ENCODE results near the gene ZNF214.

The ZNF214 gene

DNA sequence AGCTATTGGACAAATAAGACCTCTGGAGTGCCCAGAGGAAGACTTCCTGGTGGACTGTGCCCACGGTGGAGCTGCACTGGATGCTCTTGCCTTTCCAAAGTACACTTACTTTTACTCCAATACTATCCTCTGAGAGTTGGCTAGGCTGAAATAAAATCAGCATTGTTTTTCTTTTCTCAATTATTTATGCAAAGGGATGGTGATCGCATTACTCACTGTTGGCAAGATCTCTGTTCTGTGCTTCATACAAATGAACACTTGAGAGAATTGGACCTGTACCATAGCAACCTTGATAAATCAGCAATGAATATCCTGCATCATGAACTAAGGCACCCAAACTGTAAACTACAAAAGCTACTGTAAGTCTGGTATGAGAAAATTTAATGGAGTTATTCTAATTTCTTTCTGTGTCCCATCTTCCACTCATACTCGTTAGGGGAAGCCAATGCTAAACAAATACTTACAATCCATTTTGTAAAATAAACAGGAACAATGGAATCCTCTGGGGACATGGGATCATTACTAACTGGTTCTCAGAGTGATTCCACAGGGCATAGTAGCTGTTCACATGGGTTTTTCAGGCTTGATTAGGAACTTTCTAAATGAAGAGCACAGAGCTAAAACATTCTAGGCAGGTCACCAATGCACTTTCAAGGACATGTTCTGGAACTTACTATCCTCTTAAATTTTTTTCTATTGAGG lies 26.5 kb upstream of the ZNF214 start:
- DNase-seq (ENCODE audit: low read depth): no peak
- TF ChIP-seq, protein P1, sequence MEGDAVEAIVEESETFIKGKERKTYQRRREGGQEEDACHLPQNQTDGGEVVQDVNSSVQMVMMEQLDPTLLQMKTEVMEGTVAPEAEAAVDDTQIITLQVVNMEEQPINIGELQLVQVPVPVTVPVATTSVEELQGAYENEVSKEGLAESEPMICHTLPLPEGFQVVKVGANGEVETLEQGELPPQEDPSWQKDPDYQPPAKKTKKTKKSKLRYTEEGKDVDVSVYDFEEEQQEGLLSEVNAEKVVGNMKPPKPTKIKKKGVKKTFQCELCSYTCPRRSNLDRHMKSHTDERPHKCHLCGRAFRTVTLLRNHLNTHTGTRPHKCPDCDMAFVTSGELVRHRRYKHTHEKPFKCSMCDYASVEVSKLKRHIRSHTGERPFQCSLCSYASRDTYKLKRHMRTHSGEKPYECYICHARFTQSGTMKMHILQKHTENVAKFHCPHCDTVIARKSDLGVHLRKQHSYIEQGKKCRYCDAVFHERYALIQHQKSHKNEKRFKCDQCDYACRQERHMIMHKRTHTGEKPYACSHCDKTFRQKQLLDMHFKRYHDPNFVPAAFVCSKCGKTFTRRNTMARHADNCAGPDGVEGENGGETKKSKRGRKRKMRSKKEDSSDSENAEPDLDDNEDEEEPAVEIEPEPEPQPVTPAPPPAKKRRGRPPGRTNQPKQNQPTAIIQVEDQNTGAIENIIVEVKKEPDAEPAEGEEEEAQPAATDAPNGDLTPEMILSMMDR (IDR thresholded peaks at IDR 0.05; ENCODE audit: low read depth, low read length, missing control alignments): no peak
- no peak overlapping the region for H3K4me3 ChIP-seq (ENCODE audit: low read depth, low read length)

DNA sequence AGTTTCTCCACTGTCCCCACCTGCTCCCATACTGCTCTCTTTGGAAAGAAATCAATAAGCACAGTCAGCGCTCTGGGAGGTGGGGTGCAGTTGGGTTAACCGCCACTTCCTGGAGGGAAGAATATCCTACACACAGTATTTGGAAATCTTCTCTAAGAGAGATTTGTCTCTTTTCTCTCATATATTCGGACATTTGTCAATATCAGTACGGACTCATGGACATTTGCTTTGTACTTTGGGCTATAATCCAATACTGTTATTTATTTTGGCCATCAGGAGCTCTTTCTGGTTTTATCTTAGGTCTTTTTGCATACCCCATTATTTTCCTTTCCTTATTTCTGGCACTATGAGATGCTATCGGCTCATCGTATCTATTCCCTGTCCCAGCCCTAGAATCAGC lies 13.9 kb upstream of the ZNF214 start:
- TF ChIP-seq, protein P1 (IDR thresholded peaks at IDR 0.05; ENCODE audit: low read depth, low read length, missing control alignments): no peak
- DNase-seq (ENCODE audit: low read depth): no peak
- H3K4me3 ChIP-seq (ENCODE audit: low read depth, low read length): no peak overlapping the region

DNA sequence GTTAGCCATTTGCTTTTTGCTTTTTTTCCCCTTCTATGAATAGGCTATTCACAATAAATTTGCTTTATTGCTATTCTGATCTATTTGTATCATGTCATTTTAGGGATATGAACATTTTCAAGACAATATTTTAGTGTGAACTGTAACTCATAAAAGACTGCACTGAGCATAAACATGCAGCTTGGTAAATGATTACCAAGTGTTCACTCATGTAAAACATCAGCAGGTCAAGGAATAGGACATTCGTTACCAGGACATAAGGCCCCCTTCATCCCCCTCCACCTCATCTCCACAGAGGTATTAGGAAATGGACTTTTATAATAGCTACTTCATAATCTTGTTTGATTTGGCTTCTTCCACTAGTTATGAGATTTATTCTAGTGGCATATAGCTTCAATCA lies 12.5 kb upstream of the ZNF214 start:
- H3K4me3 ChIP-seq (ENCODE audit: low read depth, low read length): no peak overlapping the region
- TF ChIP-seq, protein P1 (IDR thresholded peaks at IDR 0.05; ENCODE audit: low read depth, low read length, missing control alignments): no peak
- no peak for DNase-seq (ENCODE audit: low read depth)

DNA sequence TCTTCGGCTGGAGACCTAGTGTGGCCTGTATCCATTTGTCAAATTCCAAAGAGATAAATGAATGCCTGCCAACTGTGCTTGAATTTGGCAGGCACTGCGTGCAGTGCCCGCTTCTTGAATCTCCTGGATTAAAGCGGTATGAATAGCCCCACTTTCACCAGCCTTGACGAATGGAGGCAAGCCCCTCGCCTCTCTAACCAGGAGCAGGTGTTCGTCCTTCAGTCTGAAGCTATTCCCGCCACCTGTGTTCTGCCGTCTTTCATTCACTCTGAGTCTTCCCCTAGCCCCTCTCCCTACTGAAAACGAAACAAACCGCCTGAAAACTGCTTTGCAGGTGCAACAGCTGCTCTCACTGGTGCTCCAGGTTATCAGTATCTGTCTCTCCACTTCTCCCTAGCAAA lies 11.3 kb upstream of the ZNF214 start:
- no peak overlapping the region for H3K4me3 ChIP-seq (ENCODE audit: low read depth, low read length)
- no peak for DNase-seq (ENCODE audit: low read depth)
- TF ChIP-seq, protein P1 (IDR thresholded peaks at IDR 0.05; ENCODE audit: low read depth, low read length, missing control alignments): no peak

DNA sequence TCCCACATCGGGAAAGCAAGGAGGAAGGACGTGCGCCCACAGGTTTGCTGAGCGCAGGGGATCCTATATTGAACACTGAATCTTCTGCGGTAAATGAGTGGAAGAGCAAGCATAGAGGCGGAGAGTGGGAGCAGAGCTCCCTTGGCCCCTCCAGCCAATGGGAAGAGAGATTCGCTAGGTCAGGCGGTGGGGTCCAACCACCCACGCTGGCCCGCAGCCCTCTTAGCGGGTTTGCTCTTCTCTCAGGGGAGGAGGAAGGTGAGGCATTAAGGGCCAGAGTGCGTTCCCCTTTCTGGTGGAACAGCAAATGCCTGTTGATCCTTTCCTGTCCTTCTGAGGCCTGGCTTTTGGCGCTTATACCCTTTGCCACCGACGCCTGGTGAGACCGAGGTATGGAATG lies 10.7 kb upstream of the ZNF214 start:
- TF ChIP-seq, protein P1 (IDR thresholded peaks at IDR 0.05; ENCODE audit: low read depth, low read length, missing control alignments): no peak
- H3K4me3 ChIP-seq (ENCODE audit: low read depth, low read length): no peak overlapping the region
- no peak for DNase-seq (ENCODE audit: low read depth)

DNA sequence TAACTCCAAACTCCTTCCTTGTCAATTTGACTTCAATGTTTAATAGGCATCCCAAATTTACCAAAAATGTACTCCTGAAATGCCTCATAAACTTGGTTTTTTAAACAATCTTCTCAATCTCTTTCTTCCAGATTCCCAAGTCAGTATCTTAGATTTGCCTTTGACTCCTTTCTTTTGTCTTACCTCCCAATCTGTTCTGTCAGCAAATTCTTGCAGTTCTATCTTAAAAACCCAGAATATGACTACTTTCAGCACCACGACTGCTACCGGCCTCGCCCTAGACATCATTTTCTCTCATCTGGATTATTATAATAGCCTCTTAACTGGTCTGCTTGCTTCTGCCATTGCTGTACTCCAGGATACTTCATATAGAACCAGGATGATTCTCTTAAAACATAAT lies 8.0 kb upstream of the ZNF214 start:
- no peak for DNase-seq (ENCODE audit: low read depth)
- H3K4me3 ChIP-seq (ENCODE audit: low read depth, low read length): no peak overlapping the region
- TF ChIP-seq, protein P1 (IDR thresholded peaks at IDR 0.05; ENCODE audit: low read depth, low read length, missing control alignments): no peak

DNA sequence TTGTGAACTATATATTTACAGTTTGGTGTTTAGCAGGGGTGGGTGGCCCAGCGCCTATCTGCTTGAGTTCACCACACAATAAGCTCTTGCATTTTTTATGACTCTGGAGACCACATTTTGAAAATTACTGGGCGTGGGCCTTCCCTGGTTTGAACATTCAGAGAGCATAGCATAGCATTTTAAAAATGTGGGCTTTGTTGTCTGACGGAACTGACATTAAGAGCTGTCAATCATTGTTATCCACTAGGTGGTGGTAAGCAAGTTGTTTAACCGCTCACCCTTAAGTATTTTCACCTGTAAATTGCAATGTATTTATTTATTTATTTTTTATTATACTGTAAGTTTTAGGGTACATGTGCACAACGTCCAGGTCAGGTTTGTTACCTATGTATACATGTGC lies 1.2 kb upstream of the ZNF214 start:
- H3K4me3 ChIP-seq (ENCODE audit: low read depth, low read length): no peak overlapping the region
- TF ChIP-seq, protein P1 (IDR thresholded peaks at IDR 0.05; ENCODE audit: low read depth, low read length, missing control alignments): no peak
- no peak for DNase-seq (ENCODE audit: low read depth)
